A549 treated with dexamethasone at 1 μM for 4 hours (cell line): ENCODE measurements around the gene NCOA7. TPM values are rescaled to one million over a fixed set of nuclear protein-coding genes. Genes with fewer than 3 reads are reported as not detected.

Experiments used
- total RNA-seq: library from RNA; stranded (reverse); fragments of 200-300 nt; extraction: Qiagen RNA extraction; gene quantifications from 5 replicates; pipeline ENCODE4 v1.2.3, GENCODE V29; 2022

NCOA7 gene, protein sequence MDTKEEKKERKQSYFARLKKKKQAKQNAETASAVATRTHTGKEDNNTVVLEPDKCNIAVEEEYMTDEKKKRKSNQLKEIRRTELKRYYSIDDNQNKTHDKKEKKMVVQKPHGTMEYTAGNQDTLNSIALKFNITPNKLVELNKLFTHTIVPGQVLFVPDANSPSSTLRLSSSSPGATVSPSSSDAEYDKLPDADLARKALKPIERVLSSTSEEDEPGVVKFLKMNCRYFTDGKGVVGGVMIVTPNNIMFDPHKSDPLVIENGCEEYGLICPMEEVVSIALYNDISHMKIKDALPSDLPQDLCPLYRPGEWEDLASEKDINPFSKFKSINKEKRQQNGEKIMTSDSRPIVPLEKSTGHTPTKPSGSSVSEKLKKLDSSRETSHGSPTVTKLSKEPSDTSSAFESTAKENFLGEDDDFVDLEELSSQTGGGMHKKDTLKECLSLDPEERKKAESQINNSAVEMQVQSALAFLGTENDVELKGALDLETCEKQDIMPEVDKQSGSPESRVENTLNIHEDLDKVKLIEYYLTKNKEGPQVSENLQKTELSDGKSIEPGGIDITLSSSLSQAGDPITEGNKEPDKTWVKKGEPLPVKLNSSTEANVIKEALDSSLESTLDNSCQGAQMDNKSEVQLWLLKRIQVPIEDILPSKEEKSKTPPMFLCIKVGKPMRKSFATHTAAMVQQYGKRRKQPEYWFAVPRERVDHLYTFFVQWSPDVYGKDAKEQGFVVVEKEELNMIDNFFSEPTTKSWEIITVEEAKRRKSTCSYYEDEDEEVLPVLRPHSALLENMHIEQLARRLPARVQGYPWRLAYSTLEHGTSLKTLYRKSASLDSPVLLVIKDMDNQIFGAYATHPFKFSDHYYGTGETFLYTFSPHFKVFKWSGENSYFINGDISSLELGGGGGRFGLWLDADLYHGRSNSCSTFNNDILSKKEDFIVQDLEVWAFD
- total RNA-seq: 12.2 to 19.2 TPM (median 15.1 TPM) in 5 replicates

DNA sequence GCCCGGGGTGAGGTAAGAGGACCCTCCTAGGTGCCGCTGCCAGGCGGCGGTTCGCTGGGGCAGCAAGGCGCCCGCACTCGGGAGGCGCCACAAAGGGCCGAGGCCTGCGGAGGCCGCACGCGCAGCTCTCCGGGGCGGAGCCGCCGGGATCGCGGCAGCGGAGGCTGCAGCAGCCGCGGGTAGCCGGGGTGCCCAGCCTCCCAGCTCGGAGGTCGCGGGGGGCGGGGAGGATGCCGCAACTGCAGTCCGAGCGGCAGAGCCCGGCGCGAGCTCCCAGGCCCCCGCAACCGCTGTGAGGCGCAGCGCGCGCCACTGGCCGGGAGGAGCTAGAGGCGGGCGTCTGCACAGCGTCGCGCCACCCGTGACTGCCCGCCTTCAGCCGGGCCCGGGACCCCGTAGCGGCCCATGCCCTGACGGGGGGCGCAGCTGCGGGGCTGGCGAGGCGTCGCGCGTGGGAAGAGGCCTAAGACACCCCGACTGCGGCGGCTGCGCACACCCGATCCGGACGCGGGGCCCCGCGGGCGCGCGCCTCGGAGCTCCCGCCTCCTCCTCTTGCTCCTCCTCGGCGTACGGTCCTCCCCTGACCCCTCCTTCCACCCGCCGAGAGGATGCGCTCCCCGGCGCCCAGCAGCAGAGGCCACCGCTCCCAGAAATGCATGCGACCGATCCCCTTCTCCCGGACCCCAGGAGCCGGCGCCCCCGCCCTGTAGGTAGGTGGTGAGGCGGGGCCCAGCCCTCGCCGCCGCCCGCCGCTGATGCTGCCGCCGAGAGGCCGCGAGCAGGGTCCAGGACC, at the start of gene NCOA7:
TSS of gene NCOA7 (plus strand) at position 603 of the 793 bp plus-strand sequence. CDS start 24,395 bp downstream, outside the sequence.

DNA sequence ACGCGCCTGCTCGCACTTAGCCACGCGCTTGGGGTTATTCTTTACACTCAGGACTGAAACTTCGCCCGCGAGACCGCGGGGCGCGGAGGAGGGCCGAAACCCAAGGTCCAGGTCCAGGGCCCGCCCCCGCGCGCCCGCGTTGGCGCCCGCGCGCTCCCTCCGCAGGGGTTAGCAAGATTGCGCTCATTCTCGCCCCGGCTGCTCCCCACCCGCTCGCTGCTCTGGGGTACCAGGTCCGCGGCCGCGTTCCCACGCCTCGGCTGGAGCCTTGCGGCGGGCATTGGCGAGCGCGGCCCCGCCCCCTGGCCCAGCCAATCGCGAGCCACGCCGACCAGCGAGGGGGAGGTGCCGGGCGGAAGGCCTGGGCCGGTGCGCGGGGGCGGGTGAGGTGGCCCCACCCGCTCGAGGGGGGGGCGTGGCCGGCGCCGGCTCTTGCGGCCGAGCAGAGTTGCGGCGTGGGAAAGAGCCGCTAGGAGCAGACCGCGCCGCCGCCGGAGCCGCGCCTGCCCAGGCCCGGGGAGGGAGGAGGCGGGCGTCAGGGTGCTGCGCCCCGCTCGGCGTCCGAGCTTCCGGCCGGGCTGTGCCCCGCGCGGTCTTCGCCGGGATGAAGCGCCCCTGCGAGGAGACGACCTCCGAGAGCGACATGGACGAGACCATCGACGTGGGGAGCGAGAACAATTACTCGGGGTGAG, 41.4 kb upstream of the NCOA7 start, which contains the start of gene HEY2:
TSS of gene HEY2 (plus strand) at position 460 of the 692 bp plus-strand sequence. CDS start at position 605, 145 bp downstream.

DNA sequence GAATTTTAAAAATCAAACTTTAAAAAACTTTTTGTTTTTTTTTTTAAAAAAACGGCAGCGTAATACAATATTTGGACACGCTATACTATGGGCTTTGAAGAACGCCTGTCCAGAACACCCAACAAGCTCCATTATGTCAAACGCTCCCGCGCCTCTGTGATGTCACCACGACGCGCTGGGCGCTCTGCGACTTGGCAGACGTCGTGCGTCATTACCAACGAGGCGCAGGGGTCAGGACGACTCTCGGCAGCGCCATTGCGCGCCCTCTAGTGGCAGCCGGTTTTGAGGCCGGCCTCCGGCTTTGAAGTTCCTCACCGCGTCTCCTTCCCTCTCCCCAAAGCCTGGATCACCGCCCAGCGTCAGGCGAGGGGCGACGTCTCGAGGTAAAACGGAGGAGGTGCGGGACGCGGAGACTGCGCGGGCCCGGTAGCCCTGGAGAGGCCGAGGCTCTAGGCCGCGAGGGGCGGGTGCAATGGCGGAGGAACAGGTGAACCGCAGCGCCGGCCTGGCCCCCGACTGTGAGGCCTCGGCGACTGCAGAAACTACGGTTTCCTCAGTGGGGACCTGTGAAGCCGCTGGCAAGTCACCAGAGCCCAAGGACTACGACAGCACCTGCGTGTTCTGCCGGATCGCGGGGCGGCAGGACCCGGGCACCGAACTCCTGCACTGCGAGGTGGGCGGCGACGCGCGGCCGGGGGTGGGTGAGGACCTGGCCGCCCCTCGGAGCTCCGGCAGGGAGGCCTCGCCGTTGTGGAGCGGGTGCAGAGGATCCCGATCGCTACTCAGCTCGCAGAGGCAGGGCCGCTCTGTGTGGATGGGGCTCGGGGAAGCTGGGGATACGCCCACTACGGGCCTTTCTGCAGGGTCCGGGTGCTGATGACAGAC, 166.0 kb downstream of the NCOA7 start, which contains the start of gene HINT3:
TSS of gene HINT3 (plus strand) at position 265 of the 885 bp plus-strand sequence. CDS start at position 473, 208 bp downstream.

Other genes starting within 250 kb of the NCOA7 start
- gene HEY2, start 41.3 kb upstream of the NCOA7 start, total RNA-seq: 0.04 to 0.05 TPM in 2 of 5 replicates, not detected in the others
- gene HINT3, start 165.8 kb downstream of the NCOA7 start, total RNA-seq: 5.2 to 6.5 TPM (median 5.5 TPM) in 5 replicates
- gene TRMT11, start 195.6 kb downstream of the NCOA7 start, total RNA-seq: 10.3 to 12.0 TPM (median 10.9 TPM) in 5 replicates